Measurements from ENCODE around the gene ST6GAL1. TPM values are rescaled to one million over a fixed set of nuclear protein-coding genes. Genes with fewer than 3 reads are reported as not detected.
"Not testable (repeated sequence)": the region's sequence is repeated elsewhere in the genome, so short reads cannot be mapped to it uniquely, and the experiment has no call there.

ST6GAL1 gene
- total RNA-seq, 2 experiments from 2014 or later, result 84.6 to 99.2 TPM

DNA sequence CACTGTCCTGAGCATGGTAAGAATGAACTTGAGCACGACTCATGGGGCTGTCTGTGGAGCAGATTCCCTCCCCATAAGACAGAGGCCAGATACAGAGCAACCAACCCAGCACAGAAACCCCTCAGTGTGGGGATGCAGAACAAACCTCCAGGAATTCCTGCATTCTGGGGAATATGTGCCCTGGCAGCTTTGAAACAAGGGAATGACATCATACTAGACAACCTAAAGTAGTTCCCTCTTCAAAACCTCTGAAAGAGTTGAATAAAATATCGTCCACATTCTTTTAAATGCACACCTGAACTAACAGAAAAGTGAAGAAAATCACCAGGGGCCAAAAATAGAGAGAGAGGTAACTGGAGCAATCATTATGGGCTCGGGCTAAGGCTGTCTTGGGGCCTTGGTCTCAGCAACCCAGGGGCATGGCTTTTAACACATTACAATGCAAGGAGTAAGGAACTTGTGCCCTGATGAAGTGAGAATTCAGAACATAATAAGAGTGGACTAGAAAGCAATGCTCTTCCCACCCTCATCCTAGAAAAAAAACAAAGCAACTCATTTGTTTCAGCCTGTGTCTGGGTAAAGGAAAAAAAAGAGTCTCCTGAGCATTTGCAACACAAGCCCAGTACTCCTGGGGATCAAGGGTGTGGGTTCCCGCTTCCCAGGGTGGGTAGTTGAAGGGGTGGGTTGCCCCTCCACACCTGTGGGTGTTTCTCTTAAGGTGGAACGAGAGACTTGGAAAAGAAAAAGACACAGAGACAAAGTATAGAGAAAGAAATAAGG lies 43.9 kb upstream of the ST6GAL1 start:
- Mint-ChIP-seq H3K36me3 (ENCODE audit: low read depth) (no peaks in the 10 kb centered on the region), H3K9me3 (no peaks in the 10 kb centered on the region)
- ATAC-seq, result no peak

DNA sequence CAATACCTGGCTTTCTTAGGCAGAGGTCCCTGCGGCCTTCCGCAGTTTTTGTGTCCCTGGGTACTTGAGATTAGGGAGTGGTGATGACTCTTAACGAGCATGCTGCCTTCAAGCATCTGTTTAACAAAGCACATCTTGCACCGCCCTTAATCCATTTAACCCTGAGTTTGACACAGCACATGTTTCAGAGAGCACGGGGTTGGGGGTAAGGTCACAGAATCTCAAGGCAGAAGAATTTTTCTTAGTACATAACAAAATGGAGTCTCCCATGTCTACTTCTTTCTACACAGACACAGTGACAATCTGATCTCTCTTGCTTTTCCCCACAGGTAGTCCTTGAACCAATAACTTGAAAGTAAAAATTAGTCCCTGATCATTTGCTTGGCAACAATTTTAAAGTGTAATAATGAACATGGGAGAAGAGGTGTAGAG lies 42.8 kb upstream of the ST6GAL1 start:
- POLR2A ChIA-PET; intact Hi-C loops (cut with micrococcal nuclease); H3K27ac Mint-ChIP-seq; H3K9me3 Mint-ChIP-seq; H3K27me3 Mint-ChIP-seq; DNase-seq; ATAC-seq; H3K36me3 Mint-ChIP-seq (ENCODE audit: low read depth); CTCF ChIA-PET; H3K4me3 Mint-ChIP-seq: not testable (repeated sequence)
- H3K4me1 Mint-ChIP-seq (ENCODE audit: low read depth), result peaks cover 24% of the 10 kb centered on the region

More for the DNA sequence above, 43.9 kb upstream of the ST6GAL1 start:
- H3K27me3 Mint-ChIP-seq, result no peaks in the 10 kb centered on the region
- CTCF ChIA-PET, result no interaction called here
- TF ChIP-seq, protein P1, sequence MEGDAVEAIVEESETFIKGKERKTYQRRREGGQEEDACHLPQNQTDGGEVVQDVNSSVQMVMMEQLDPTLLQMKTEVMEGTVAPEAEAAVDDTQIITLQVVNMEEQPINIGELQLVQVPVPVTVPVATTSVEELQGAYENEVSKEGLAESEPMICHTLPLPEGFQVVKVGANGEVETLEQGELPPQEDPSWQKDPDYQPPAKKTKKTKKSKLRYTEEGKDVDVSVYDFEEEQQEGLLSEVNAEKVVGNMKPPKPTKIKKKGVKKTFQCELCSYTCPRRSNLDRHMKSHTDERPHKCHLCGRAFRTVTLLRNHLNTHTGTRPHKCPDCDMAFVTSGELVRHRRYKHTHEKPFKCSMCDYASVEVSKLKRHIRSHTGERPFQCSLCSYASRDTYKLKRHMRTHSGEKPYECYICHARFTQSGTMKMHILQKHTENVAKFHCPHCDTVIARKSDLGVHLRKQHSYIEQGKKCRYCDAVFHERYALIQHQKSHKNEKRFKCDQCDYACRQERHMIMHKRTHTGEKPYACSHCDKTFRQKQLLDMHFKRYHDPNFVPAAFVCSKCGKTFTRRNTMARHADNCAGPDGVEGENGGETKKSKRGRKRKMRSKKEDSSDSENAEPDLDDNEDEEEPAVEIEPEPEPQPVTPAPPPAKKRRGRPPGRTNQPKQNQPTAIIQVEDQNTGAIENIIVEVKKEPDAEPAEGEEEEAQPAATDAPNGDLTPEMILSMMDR (IDR thresholded peaks at IDR 0.05), result no peak
- POLR2A ChIA-PET, result no interaction called here
- DNase-seq, result no peak
- H3K4me1 Mint-ChIP-seq (ENCODE audit: low read depth), result peaks cover 34% of the 10 kb centered on the region
- H3K27ac Mint-ChIP-seq, result no peak overlapping the region
- no peak overlapping the region for H3K4me3 Mint-ChIP-seq
- intact Hi-C loops (cut with micrococcal nuclease), result no loop called here

DNA sequence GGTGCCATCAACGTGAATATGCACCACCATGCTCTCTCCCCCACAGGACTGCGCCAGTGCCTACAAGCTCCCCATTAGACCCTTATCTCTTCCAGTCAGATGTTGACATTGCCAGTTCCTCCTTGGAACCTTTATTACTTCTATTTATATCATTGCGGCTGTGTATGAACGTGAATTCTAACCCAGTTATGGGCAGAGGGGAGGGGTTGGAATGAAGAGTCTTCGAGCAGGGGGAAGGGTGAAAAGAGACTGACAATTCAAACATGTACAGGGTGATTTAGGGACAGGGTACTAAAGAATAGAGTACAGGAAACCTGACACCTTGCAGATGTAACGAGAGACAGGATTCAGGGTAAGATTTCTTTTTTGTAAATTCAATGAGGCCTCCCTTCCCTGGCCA lies 41.8 kb upstream of the ST6GAL1 start:
- H3K27me3 Mint-ChIP-seq, result no peaks in the 10 kb centered on the region
- TF ChIP-seq, protein P1 (IDR thresholded peaks at IDR 0.05), result no peak
- no peak overlapping the region for H3K4me3 Mint-ChIP-seq
- DNase-seq (no peak), ATAC-seq (no peak)
- intact Hi-C loops (cut with micrococcal nuclease), result no loop called here
- H3K4me1 Mint-ChIP-seq (ENCODE audit: low read depth), result peaks cover 14% of the 10 kb centered on the region
- no peaks in the 10 kb centered on the region for H3K9me3 Mint-ChIP-seq
- H3K36me3 Mint-ChIP-seq (ENCODE audit: low read depth), result no peaks in the 10 kb centered on the region
- ChIA-PET POLR2A (no interaction called here), CTCF (no interaction called here)
- H3K27ac Mint-ChIP-seq, result no peak overlapping the region

DNA sequence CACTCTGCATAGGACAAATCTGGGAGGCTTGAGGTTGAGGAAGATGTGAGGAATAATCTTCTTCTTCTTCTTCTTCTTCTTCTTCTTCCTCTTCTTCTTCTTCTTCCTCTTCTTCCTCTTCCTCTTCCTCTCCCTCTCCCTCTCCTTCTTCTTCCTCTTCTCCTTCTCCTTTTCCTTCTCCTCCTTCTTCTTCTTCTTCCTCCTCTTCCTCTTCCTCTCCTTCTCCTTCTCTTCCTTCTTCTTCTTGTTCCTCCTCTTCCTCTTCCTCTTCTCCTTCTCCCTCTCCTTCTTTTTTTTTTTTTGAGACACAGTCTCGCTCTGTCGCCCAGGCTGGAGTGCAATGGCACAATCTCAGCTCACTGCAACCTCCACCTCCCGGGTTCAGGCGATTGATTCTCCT lies 40.6 kb upstream of the ST6GAL1 start:
- POLR2A ChIA-PET, result interaction anchor here (0.7 kb wide), 1 partner anchor 44 kb away, joined by 3 read pairs; no protein-coding TSS in a partner anchor
- H3K4me3 Mint-ChIP-seq; H3K27ac Mint-ChIP-seq; intact Hi-C loops (cut with micrococcal nuclease); CTCF ChIA-PET; H3K9me3 Mint-ChIP-seq; DNase-seq; H3K27me3 Mint-ChIP-seq; ATAC-seq; H3K36me3 Mint-ChIP-seq (ENCODE audit: low read depth): not testable (repeated sequence)
- H3K4me1 Mint-ChIP-seq (ENCODE audit: low read depth), result peaks cover 10% of the 10 kb centered on the region

DNA sequence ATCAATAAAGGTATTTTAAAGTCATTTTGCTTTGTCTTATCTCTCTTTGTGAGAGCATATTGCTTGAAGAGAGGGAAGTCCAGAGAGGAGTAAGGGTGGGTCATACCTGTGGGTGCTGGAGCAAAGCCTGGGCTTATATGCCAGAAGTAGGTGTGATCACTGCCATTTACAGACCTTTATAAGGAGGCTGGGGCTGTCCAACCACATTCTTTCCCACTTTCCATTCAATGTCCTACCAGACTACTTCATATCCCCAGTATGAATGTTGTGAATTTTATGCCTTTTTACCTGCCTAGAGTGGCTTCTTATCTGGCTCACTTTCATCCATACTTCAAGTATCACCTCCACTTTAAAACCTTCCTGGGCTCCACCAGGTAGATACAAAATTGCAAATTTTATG lies 39.4 kb upstream of the ST6GAL1 start:
- ATAC-seq, result no peak
- ChIA-PET POLR2A (no interaction called here), CTCF (no interaction called here)
- TF ChIP-seq, protein P1 (IDR thresholded peaks at IDR 0.05), result no peak
- Mint-ChIP-seq H3K4me1 (ENCODE audit: low read depth) (peaks cover 5% of the 10 kb centered on the region), H3K27me3 (no peaks in the 10 kb centered on the region), H3K36me3 (ENCODE audit: low read depth) (no peaks in the 10 kb centered on the region), H3K9me3 (no peaks in the 10 kb centered on the region), H3K27ac (no peak overlapping the region), H3K4me3 (no peak overlapping the region)
- intact Hi-C loops (cut with micrococcal nuclease), result no loop called here
- no peak for DNase-seq

DNA sequence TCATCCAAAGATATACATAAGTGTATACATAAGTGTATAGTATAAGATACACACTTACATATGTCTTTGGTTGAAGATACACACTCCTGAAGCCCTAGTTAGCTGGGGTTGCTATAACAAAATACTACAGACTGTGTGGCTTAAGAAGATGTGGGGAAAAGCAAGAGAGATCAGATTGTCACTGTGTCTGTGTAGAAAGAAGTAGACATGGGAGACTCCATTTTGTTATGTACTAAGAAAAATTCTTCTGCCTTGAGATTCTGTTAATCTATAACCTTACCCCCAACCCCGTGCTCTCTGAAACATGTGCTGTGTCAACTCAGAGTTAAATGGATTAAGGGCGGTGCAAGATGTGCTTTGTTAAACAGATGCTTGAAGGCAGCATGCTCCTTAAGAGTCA lies 37.3 kb upstream of the ST6GAL1 start:
- CTCF ChIA-PET; POLR2A ChIA-PET; intact Hi-C loops (cut with micrococcal nuclease): not testable (repeated sequence)

More for the DNA sequence above, 37.3 kb upstream of the ST6GAL1 start:
- not testable (repeated sequence) for H3K4me1 Mint-ChIP-seq (ENCODE audit: low read depth); DNase-seq; ATAC-seq; H3K27ac Mint-ChIP-seq; H3K36me3 Mint-ChIP-seq (ENCODE audit: low read depth); H3K9me3 Mint-ChIP-seq; H3K27me3 Mint-ChIP-seq; H3K4me3 Mint-ChIP-seq

All from activated CD8-positive, alpha-beta T cell treated with anti-CD3 and anti-CD28 coated beads for 36 hours (primary cell).